ENCODE data around the gene DCUN1D1.

DCUN1D1 gene

GRCh38 chr3:182971637-182972036, 8.7 kb downstream of the DCUN1D1 start:
- no peak for DNase-seq

- no peak for DNase-seq
Observed at GRCh38 chr3:182970811-182971418, 9.4 kb downstream of the DCUN1D1 start.

- DNase-seq = no peak
Observed at GRCh38 chr3:182969853-182970252, 10.5 kb downstream of the DCUN1D1 start.

- no peak for DNase-seq
Observed at GRCh38 chr3:182969277-182969676, 11.1 kb downstream of the DCUN1D1 start.

GRCh38 chr3:182967218-182968204, 12.8 kb downstream of the DCUN1D1 start:
- DNase-seq = no peak

GRCh38 chr3:182965861-182966366, 14.4 kb downstream of the DCUN1D1 start:
- DNase-seq = no peak

- DNase-seq = no peak
Observed at GRCh38 chr3:182964179-182964578, 16.2 kb downstream of the DCUN1D1 start.

GRCh38 chr3:182962166-182962565, 18.2 kb downstream of the DCUN1D1 start:
- DNase-seq = no peak

GRCh38 chr3:182959474-182960350, 20.6 kb downstream of the DCUN1D1 start:
- no peak for DNase-seq

GRCh38 chr3:182957676-182958266, 22.6 kb downstream of the DCUN1D1 start:
- no peak for DNase-seq

GRCh38 chr3:182957226-182957625, 23.1 kb downstream of the DCUN1D1 start:
- DNase-seq = no peak

GRCh38 chr3:182954553-182955235, 25.6 kb downstream of the DCUN1D1 start:
- DNase-seq = no peak

GRCh38 chr3:182949688-182950087, 30.6 kb downstream of the DCUN1D1 start:
- no peak for DNase-seq

- DNase-seq = no peak
Observed at GRCh38 chr3:182948305-182948704, 32.0 kb downstream of the DCUN1D1 start.

GRCh38 chr3:182947888-182948287, 32.5 kb downstream of the DCUN1D1 start:
- DNase-seq = no peak

GRCh38 chr3:182941719-182942118, 38.6 kb downstream of the DCUN1D1 start:
- no peak for DNase-seq

GRCh38 chr3:182940266-182940808, 40.0 kb downstream of the DCUN1D1 start:
- DNase-seq = no peak

- DNase-seq = no peak
Observed at GRCh38 chr3:182937293-182938051, 42.9 kb downstream of the DCUN1D1 start.

- no peak for DNase-seq
Observed at GRCh38 chr3:182936918-182937285, 43.4 kb downstream of the DCUN1D1 start.

GRCh38 chr3:182936239-182936917, 44.0 kb downstream of the DCUN1D1 start:
- no peak for DNase-seq
